Thoracic aorta (tissue), 2 donors: ENCODE results near the gene PPL. TPM values are rescaled to one million over a fixed set of nuclear protein-coding genes. Genes with fewer than 3 reads are reported as not detected.

Experiments
- ATAC-seq: fragments of 150-250 bp; one replicate; pipeline ENCODE4 v1.8.0; 2017; ENCODE audit warnings: low read depth; ENCODE audit not compliant: insufficient number of reproducible peaks, low FRiP score
- DNase-seq: peaks from one replicate; pipeline ENCODE4 v3.0.0-alpha.2; 2020; ENCODE audit warnings: low spot score
- H3K27ac ChIP-seq, 2 donors: fragments of 200-600 bp; sonication (generic); 1 replicate in 1 of 2; 2 replicates in 1 of 2; pipeline ENCODE4 v1.5.1; 2016; ENCODE audit warnings: mild to moderate bottlenecking in 2 of 2, moderate library complexity in 2 of 2
- H3K27me3 ChIP-seq: fragments of 200-600 bp; sonication (generic); replicated peaks from 2 replicates; pipeline ENCODE4 v1.6.0; 2016; ENCODE audit warnings: mild to moderate bottlenecking; ENCODE audit not compliant: insufficient read depth
- H3K36me3 ChIP-seq: fragments of 200-600 bp; sonication (generic); one replicate; pipeline ENCODE4 v1.5.1; 2016
- H3K4me1 ChIP-seq, 2 donors: fragments of 200-600 bp; sonication (generic); 1 replicate in 1 of 2; 2 replicates in 1 of 2; pipeline versions ENCODE4 v1.5.1 to v1.6.0; 2016; ENCODE audit warnings: low read depth in 2 of 2, mild to moderate bottlenecking in 1 of 2; ENCODE audit not compliant: control insufficient read depth in 1 of 2
- H3K4me3 ChIP-seq: fragments of 200-600 bp; sonication (generic); 2 replicates; pipeline ENCODE4 v1.5.1; 2016; ENCODE audit warnings: mild to moderate bottlenecking
- H3K9me3 ChIP-seq: fragments of 200-600 bp; sonication (generic); 2 replicates; pipeline ENCODE4 v1.5.1; 2016
- total RNA-seq, 2 donors: library from RNA; depleted of rRNA; stranded (reverse); fragments of >200 nt; gene quantifications; one replicate each; pipeline versions ENCODE4 v1.1.0 to v1.2.3, GENCODE V29; 2016
- TF ChIP-seq, protein P1 (sequence below): fragments of 200-600 bp; sonication (generic); IDR thresholded peaks from one replicate; pipeline ENCODE4 v1.5.1; 2019; ENCODE audit warnings: antibody characterized with exemption

PPL gene
- total RNA-seq, 2 donors from 2014 or later, result 22.6 to 28.8 TPM

DNA sequence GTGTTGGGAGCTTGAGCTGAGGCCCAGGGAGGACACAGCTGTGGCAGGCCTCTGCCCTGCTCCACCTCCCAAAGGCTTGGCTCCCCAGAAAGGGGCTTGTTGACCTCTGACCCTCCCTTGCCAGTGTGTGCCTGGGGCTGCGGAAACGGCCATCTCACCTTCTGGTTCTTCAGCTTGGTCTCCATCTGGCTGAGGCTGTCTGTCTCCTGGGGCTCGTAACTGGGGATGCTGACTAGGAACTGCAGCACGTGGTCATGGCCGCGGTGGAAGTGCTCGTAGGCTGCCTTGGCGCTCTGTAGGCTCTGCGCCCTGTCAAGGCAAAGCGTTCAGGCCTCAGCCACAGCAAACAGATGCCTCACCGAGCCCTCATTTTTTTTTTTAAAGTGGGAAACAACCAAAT is 46.9 kb downstream of the PPL start:
- H3K36me3 ChIP-seq, result peaks cover 57% of the 10 kb centered on the region

GRCh38 chr16:4888428-4889135 is 48.4 kb downstream of the PPL start:
- H3K9me3 ChIP-seq, result no peaks in the 10 kb centered on the region
- H3K27ac ChIP-seq, result no peak overlapping the region
- no peak overlapping the region for H3K4me3 ChIP-seq
- TF ChIP-seq, protein P1, sequence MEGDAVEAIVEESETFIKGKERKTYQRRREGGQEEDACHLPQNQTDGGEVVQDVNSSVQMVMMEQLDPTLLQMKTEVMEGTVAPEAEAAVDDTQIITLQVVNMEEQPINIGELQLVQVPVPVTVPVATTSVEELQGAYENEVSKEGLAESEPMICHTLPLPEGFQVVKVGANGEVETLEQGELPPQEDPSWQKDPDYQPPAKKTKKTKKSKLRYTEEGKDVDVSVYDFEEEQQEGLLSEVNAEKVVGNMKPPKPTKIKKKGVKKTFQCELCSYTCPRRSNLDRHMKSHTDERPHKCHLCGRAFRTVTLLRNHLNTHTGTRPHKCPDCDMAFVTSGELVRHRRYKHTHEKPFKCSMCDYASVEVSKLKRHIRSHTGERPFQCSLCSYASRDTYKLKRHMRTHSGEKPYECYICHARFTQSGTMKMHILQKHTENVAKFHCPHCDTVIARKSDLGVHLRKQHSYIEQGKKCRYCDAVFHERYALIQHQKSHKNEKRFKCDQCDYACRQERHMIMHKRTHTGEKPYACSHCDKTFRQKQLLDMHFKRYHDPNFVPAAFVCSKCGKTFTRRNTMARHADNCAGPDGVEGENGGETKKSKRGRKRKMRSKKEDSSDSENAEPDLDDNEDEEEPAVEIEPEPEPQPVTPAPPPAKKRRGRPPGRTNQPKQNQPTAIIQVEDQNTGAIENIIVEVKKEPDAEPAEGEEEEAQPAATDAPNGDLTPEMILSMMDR, result no peak
- no peaks in the 10 kb centered on the region for H3K4me1 ChIP-seq
- no peaks in the 10 kb centered on the region for H3K27me3 ChIP-seq
- H3K36me3 ChIP-seq, result peaks cover 65% of the 10 kb centered on the region
- ATAC-seq, result no peak
- DNase-seq, result no peak

More for the DNA sequence above, 46.9 kb downstream of the PPL start:
- Histone ChIP-seq H3K27ac (no peak overlapping the region), H3K4me1 (no peaks in the 10 kb centered on the region), H3K9me3 (no peaks in the 10 kb centered on the region), H3K4me3 (no peak overlapping the region), H3K27me3 (no peaks in the 10 kb centered on the region)
- DNase-seq (no peak), ATAC-seq (no peak)
- TF ChIP-seq, protein P1, result no peak

DNA sequence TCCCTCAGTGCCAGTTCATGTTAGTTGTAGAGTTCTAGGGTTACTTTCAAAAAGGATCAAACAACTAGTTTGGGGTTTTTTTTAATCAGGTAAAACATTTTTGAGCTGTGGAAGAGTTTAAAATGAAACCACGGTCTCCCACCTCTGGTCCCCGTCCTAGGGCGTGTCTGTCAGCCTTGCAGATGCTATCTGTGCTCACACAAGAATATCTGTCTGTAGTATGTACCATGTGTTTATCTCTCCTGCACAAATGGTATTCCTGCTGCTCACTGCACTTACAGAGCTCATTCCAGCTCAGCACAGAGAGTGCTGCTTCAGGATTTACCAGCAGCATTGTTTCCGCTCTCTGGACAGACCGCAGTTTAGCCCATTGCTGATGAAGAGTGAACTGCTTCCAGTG is 50.8 kb downstream of the PPL start:
- TF ChIP-seq, protein P1, result no peak
- no peaks in the 10 kb centered on the region for H3K27me3 ChIP-seq
- H3K27ac ChIP-seq, result no peak overlapping the region
- no peaks in the 10 kb centered on the region for H3K9me3 ChIP-seq
- DNase-seq (no peak), ATAC-seq (no peak)
- H3K36me3 ChIP-seq, result peaks cover 85% of the 10 kb centered on the region
- H3K4me1 ChIP-seq, result no peaks in the 10 kb centered on the region
- H3K4me3 ChIP-seq, result no peak overlapping the region

- DNase-seq (no peak), ATAC-seq (no peak)
- H3K36me3 ChIP-seq, result peaks cover 85% of the 10 kb centered on the region
- TF ChIP-seq, protein P1, result no peak
- no peak overlapping the region for H3K4me3 ChIP-seq
- no peaks in the 10 kb centered on the region for H3K27me3 ChIP-seq
- H3K27ac ChIP-seq, result no peak overlapping the region
- no peaks in the 10 kb centered on the region for H3K9me3 ChIP-seq
- H3K4me1 ChIP-seq, result no peaks in the 10 kb centered on the region
Observed at GRCh38 chr16:4884972-4885874, 51.7 kb downstream of the PPL start.

DNA sequence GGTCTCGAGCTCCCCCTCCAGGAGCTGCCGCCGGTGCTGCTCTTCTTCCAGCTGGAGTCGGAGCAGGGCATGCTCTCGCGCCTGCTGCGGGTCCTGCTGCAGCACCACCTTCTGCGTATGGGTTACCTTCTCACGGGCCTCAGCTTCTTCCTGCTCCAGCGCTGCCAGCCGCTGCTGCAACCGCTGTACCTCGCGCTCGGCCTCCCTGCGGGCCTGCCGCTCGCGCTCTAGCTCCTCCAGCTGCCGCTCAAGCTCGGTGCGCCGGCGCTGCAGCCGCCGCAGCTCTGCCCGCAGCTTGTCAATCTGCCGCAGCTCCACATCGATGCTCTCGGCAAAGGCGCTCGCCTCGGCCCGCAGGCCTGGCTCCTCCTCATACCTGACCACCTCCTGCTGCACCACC is 52.7 kb downstream of the PPL start:
- Histone ChIP-seq H3K4me3 (no peak overlapping the region), H3K9me3 (no peaks in the 10 kb centered on the region), H3K27ac (no peak overlapping the region), H3K4me1 (no peaks in the 10 kb centered on the region), H3K27me3 (no peaks in the 10 kb centered on the region), H3K36me3 (peaks cover 86% of the 10 kb centered on the region)
- no peak for ATAC-seq
- no peak for DNase-seq
- TF ChIP-seq, protein P1, result no peak
